ENCODE data around the gene TPST2.

DNA sequence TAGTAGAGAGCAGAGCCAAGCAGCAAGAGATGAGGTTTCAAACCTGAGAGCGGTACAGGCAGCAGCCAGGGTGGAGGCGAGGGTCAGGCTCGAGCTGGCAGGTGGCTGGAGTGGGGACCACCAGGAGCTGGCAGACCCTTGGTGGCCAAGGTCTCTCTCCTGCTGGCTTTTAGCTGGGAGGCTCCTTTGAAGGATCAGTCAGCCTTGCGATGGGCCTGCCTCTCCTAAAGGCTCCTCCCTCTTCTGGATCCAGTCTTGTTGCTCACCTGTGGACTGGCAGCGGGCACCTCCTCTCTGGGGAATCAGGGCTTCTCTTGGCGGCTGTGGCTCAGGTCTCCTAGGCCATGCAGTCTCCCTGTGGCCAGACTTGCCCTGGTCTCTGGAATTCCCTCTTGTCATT lies 24.8 kb downstream of the TPST2 start:
- TF ChIP-seq ESRRA (IDR thresholded peaks at IDR 0.05; ENCODE audit: borderline replicate concordance, low read length) (no peak), KDM5A (IDR thresholded peaks at IDR 0.05) (no peak), RAD21 (conservative IDR thresholded peaks at IDR 0.05 in 1 of 2, IDR thresholded peaks at IDR 0.05 in 1 of 2) (no peak), SMC3 (IDR thresholded peaks at IDR 0.05) (no peak)
- TF ChIP-seq, protein P1, sequence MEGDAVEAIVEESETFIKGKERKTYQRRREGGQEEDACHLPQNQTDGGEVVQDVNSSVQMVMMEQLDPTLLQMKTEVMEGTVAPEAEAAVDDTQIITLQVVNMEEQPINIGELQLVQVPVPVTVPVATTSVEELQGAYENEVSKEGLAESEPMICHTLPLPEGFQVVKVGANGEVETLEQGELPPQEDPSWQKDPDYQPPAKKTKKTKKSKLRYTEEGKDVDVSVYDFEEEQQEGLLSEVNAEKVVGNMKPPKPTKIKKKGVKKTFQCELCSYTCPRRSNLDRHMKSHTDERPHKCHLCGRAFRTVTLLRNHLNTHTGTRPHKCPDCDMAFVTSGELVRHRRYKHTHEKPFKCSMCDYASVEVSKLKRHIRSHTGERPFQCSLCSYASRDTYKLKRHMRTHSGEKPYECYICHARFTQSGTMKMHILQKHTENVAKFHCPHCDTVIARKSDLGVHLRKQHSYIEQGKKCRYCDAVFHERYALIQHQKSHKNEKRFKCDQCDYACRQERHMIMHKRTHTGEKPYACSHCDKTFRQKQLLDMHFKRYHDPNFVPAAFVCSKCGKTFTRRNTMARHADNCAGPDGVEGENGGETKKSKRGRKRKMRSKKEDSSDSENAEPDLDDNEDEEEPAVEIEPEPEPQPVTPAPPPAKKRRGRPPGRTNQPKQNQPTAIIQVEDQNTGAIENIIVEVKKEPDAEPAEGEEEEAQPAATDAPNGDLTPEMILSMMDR (IDR thresholded peaks at IDR 0.05): no peak
